ENCODE data around the gene BEST1.
"Not testable (repeated sequence)": the region's sequence is repeated elsewhere in the genome, so short reads cannot be mapped to it uniquely, and the experiment has no call there.

DNA sequence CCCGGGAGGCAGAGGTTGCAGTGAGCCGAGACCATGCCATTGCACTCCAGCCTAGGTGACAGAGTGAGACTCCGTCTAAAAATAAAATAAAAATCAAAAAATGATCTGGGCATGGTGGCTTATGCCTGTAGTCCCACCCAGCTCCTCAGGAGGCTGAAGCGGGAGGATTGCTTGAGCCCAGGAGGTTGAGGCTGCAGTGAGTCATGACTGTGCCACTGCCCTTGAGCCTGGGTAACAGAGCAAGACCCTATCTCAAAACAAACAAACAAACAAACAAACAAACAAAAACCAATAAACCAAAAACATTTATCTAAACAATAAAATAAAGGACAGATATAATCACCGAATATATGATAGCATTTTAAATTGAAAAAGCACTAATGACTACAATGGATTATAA is 3.5 kb downstream of the BEST1 start:
- TF ChIP-seq, protein P1, sequence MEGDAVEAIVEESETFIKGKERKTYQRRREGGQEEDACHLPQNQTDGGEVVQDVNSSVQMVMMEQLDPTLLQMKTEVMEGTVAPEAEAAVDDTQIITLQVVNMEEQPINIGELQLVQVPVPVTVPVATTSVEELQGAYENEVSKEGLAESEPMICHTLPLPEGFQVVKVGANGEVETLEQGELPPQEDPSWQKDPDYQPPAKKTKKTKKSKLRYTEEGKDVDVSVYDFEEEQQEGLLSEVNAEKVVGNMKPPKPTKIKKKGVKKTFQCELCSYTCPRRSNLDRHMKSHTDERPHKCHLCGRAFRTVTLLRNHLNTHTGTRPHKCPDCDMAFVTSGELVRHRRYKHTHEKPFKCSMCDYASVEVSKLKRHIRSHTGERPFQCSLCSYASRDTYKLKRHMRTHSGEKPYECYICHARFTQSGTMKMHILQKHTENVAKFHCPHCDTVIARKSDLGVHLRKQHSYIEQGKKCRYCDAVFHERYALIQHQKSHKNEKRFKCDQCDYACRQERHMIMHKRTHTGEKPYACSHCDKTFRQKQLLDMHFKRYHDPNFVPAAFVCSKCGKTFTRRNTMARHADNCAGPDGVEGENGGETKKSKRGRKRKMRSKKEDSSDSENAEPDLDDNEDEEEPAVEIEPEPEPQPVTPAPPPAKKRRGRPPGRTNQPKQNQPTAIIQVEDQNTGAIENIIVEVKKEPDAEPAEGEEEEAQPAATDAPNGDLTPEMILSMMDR (IDR thresholded peaks at IDR 0.05; ENCODE audit: low read length): not testable (repeated sequence)
- not testable (repeated sequence) for TF ChIP-seq EZH2 (optimal IDR thresholded peaks at IDR 0.05; ENCODE audit: low read depth, low read length)
